GM18505 (cell line): ENCODE data around the gene ALCAM.

Experiments
- ATAC-seq: cut with Tn5 transposase; IDR thresholded peaks from one replicate; pipeline ENCODE4 v1.9.1; 2021; ENCODE audit not compliant: unreplicated experiment
- POLR2A ChIP-seq: IDR thresholded peaks from 4 replicates; pipeline ENCODE4 v1.6.1; 2011; ENCODE audit warnings: borderline replicate concordance; ENCODE audit not compliant: insufficient read depth, insufficient read length; ENCODE audit errors: extremely low read depth

The ALCAM gene

GRCh38 chr3:105362021-105362665, 4.6 kb upstream of the ALCAM start:
- no peak for ATAC-seq
- no peak for TF ChIP-seq POLR2A

DNA sequence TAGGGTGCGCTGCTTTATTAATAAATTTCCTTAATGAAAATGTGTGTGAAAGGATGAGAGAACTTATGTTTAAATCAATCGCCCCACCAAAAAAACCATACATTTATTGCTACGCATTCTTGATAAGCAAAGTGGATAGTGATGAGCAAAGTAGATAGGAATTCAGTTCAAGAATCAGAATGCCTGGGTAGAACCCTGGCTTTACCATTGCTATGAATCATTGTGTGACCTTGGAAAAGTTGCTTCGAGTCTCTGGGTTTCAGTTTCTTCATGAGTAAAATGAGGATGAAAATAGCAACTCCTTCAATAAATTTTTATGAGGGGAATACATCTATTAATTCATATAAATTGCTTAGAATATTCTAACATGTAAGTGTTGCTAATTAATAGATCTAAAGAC, 2.6 kb upstream of the ALCAM start:
- no peak for ATAC-seq
- no peak for TF ChIP-seq POLR2A

DNA sequence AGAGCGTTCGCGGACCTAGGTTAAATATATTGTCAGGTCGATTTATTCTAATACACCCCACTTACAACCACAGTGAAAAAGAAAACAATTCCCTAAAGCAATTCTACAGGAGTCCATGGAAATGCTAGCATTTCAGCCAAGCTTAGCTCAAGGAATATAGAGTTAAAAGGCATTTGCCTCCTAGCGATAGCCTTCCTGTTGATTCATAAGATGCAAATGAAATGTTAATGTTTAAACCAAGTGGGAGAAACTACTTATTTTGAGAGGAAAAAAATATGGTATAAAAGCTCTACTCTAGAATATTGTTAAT, 1.7 kb upstream of the ALCAM start:
- TF ChIP-seq POLR2A, result no peak

GRCh38 chr3:105365391-105366325, 1.1 kb upstream of the ALCAM start:
- no peak for ATAC-seq
- no peak for TF ChIP-seq POLR2A

More for the DNA sequence above, 1.7 kb upstream of the ALCAM start:
- ATAC-seq, result no peak

GRCh38 chr3:105367063-105367405, 325 bp downstream of the ALCAM start:
- ATAC-seq, result no peak
- no peak for TF ChIP-seq POLR2A

DNA sequence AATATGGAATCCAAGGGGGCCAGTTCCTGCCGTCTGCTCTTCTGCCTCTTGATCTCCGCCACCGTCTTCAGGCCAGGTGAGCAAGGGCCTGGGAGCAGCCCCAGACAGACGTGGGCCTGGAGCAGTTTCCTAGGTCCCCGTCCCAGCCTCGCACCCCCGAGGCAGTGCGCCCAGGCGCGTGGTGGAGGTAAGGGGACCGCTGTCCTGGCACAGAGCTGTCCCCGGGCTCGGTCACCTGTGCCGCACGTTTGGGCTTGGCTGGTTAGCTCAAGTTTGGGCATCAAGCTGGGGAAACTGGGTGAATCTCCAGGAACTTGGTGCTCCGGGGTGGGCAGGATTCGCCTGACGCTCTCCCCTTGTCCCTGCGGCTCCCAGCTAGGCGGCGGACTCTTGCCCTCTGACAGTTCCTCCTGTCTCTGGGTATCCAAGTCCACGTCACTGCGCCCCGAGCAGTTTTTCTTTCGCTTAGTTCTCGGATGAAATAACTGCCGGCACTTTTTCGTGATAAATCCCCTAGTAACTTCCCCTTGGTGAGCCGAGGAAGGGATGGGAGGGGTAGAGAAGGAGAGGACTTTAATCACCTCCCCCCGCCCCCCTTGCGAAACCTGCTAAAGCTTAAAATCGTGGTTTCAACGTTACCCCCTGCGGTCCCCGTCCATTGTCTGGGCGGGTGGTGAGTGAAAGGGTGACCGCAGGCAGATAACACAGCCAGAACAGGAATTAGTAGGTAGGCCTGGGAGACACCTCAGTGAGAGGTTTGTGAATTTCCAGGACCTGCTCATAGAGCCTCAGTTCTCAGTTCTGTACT, 901 bp downstream of the ALCAM start:
- TF ChIP-seq POLR2A, result peak; percentile 59
- peak; percentile 19 for ATAC-seq

DNA sequence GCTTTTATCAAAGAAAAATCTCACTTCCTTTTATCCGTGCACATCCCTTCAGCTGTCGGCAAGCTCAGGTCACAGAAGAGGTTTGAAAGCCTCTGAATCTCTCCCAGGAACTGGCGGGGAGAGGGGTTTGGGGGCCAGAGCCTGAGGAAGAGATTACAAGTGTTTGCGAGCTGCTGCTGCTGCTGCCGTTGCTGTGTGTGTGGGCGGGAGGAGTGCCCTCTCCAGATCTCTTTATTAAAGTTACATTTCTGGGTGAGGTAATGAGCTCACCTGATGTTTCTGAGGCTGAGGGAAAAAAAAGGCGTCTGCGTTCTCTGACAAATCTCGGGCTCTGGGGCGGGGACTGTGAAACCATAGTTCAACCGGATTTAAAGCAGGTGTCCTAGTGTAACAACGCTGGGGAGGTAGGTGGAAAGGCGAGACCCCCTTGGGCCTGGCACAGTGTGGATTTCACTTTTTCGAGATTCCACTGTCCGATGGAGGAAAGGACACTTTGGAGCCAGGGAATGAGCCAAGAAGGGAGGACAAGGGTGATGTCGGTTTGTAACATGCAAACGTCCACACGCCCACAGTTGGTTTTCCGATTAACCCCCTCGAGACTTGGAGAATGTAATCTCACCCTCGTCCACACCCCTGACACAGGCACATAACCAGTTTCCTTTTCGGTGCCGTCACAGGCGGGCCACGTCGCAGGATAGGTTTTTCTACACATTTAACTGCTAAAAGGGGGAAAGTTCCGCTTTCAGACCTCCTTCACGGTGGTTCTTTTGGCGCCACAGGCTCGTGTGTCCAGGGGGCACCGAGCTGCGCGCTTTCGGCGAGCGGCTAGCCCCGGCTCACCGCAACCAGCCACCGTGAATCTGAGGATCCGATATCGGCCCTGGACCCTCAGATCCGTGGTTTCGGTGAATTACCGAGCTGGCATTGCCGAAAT, 2.1 kb downstream of the ALCAM start:
- peak; percentile 71 for TF ChIP-seq POLR2A
- peak; percentile 19 for ATAC-seq

GRCh38 chr3:105369500-105370371, 3.0 kb downstream of the ALCAM start:
- no peak for TF ChIP-seq POLR2A

DNA sequence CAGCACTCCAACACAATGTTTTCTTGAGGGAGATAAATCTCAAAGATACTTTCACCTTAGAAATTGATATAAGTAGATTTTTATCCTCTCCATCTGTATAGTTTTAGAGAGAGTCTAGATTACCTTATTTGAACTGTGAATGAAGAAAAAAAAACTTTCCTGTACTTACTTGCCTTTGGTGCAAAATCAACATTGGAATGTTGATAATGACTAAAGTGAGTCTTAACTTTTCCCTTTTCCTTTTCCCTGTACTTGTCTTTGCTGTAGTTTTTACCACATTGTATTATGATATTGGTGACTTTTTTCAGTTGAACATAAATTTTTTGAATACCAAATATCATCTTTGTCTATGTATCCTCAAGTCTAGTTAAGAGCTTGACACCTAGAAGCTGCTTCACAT, 6.7 kb downstream of the ALCAM start:
- no peak for TF ChIP-seq POLR2A
- ATAC-seq, result no peak

More at GRCh38 chr3:105369500-105370371, 3.0 kb downstream of the ALCAM start:
- ATAC-seq, result peak; percentile 14

DNA sequence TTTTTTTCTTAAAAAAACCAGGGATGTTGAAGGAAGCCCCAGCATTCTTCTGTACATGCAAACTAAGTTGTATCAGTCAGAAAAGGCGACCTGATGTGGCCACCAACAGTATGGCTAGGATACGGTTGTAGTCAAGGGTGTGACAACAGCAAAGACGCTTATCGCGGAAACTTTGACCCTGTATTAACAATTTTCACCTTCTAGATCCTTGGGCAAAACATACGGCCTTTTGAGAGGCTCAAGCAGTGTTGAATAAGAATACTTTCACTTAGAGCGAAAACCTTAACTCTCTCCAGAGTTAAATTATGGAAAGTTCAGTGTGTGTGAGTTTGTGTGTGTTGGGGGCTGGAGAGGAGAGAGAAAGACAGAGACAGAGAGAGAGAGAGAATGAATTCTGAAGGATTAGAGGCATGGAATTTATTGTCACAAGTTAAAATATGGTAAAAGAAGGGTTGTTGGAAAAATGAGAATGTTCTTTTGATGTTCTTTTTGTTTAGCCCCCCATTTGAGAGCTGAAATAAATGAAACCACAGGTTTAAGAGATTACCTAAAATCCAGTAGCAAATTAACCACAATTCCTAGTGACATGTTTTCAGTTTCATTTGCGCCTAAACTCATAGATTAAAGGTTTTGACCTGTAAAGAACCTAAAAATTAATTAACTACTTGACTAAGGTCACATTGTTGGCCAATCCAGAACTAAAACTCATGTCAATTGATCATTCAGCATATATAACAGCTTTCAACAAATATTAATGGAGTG, 9.2 kb downstream of the ALCAM start:
- ATAC-seq, result no peak
- no peak for TF ChIP-seq POLR2A

DNA sequence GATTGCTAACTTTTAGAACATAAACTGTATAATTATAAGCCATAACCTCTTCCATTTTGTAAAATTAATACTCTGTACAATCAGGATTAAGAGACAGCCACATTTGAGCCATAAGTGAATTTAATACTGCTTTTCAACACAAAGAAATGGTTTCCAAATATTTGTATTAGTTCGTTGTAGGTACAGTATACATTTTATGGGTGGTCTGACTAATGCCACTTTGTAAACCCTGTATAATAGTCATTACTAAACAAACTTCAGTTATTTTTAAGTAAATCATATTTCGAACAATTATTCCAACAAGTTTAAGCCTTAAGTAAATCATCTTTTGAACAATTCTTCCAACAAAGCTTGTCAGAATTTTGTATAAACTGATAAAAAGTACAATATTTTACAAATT, 11.0 kb downstream of the ALCAM start:
- ATAC-seq, result no peak

More for the DNA sequence above, 11.0 kb downstream of the ALCAM start:
- no peak for TF ChIP-seq POLR2A
